ENCODE results near the gene SLC6A9.

DNA sequence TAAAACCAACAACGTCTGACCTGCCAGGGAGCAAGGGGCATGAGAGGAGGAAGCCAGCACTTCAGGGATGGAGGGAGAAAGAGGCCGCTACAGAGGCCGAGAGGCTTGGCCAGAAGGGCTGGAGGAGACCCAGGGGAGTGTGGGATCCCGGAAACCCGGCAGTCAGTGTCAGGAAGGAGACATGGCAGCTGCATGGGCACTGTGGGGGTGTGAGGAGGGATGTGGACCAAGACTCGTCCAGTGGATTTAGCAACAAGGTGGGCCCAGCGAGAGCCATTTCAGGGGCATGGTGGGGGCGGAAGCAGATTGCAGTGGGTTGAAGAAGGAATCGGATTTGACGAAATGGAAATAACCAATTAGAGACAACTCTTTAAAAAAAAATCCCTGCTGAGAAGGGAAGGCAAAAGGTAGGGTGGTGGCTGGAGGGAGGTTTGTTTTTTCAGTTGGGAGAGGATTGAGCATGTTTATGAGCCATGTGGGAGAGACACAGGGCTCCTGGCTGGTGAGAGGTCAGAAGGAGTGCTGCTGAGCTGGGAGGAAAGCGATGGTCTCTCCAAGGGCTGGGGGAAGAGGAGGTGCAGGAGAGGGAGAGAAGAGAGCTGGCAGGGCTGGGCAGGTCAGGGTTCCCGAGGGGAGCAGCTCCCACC is 47.9 kb downstream of the SLC6A9 start:
- TF ChIP-seq POLR2A (IDR thresholded peaks at IDR 0.05) = no peak
- TF ChIP-seq, protein P1, sequence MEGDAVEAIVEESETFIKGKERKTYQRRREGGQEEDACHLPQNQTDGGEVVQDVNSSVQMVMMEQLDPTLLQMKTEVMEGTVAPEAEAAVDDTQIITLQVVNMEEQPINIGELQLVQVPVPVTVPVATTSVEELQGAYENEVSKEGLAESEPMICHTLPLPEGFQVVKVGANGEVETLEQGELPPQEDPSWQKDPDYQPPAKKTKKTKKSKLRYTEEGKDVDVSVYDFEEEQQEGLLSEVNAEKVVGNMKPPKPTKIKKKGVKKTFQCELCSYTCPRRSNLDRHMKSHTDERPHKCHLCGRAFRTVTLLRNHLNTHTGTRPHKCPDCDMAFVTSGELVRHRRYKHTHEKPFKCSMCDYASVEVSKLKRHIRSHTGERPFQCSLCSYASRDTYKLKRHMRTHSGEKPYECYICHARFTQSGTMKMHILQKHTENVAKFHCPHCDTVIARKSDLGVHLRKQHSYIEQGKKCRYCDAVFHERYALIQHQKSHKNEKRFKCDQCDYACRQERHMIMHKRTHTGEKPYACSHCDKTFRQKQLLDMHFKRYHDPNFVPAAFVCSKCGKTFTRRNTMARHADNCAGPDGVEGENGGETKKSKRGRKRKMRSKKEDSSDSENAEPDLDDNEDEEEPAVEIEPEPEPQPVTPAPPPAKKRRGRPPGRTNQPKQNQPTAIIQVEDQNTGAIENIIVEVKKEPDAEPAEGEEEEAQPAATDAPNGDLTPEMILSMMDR (IDR thresholded peaks at IDR 0.05 in 8 of 11, conservative IDR thresholded peaks at IDR 0.05 in 3 of 11) = no peak

Data from spleen (tissue), 7 donors.